ENCODE results near the gene PLCL2.

DNA sequence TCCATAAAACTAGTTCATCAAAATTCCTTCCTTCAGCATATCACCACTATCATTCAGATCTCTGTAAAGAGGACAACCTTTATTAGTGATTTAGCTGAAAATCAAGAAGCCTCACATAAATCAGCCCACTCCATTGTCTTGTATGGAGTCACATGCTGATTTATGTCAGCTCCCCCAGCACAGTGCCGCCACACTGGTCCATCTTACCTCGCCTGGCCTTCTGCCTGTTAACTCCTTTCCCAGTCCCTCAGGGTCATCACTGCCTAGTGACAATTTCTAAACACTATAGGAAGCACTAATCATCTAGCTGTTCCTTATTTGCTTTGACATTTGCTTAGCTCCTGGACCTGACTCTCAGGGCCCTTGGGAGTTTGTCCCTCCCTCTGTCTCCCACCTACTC, 75.4 kb downstream of the PLCL2 start:
- no peak for TF ChIP-seq CTCF (conservative IDR thresholded peaks at IDR 0.05 in 1 of 2, IDR thresholded peaks at IDR 0.05 in 1 of 2; ENCODE audit: low read depth in 1 of 2, low read length in 2 of 2)
- TF ChIP-seq EZH2 (IDR thresholded peaks at IDR 0.05; ENCODE audit: low read length, missing control alignments) = no peak
